HCT116 (cell line): ENCODE results near the gene DYNC1LI1. TPM values are rescaled to one million over a fixed set of nuclear protein-coding genes. Genes with fewer than 3 reads are reported as not detected.

Experiments
- ATAC-seq: fragments of 200-7000 bp; cut with Tn5 transposase; 2 replicates; pipeline ENCODE4 v1.9.1; 2020; ENCODE audit warnings: mild to moderate bottlenecking, moderate library complexity
- BruUV-seq: library from RNA; stranded (reverse); fragments of 400-500 nt; replicated peaks from 2 replicates; lab custom pipeline; 2021; lab: Mats Ljungman, UMichigan
- CTCF ChIA-PET: fragments of 300-600 bp; sonication (Branson Sonifier 250); formaldehyde crosslinking; loops from one replicate; lab custom pipeline; 2021; ENCODE audit warnings: antibody characterized with exemption; lab: Charles Lee
- POLR2A ChIA-PET: fragments of 300-600, 350-600 bp; sonication (Branson Sonifier 250); formaldehyde crosslinking; loops from one replicate; lab custom pipeline; 2021; ENCODE audit warnings: antibody characterized with exemption; lab: Charles Lee
- RAD21 ChIA-PET, 2 experiments: fragments of 300-600 bp; sonication (Branson Sonifier 250); formaldehyde crosslinking; loops; one replicate each; lab custom pipeline; 2023; ENCODE audit warnings: low total read pairs in 2 of 2; ENCODE audit not compliant: uncharacterized antibody in 2 of 2, unreplicated experiment in 2 of 2, low non-redundant PET in 1 of 2; lab: Charles Lee
- DNase-seq: peaks from one replicate; pipeline ENCODE4 v3.0.0-alpha.2; 2010; ENCODE audit warnings: low read depth, low spot score
- H2AFZ ChIP-seq: fragments of 200-600 bp; shearing (Covaris generic), sonication (generic); 2 replicates; pipeline ENCODE4 v1.6.1; 2017; ENCODE audit warnings: low read depth, mixed run types, mixed read lengths, antibody characterized with exemption, low read length; ENCODE audit not compliant: poor library complexity, severe bottlenecking
- H3K27ac ChIP-seq: 2 replicates; pipeline ENCODE4 v1.5.1; 2012; ENCODE audit warnings: low read depth, low read length
- H3K27me3 ChIP-seq: fragments of 200-600 bp; sonication (generic); 2 replicates; pipeline ENCODE4 v1.6.1; 2016; ENCODE audit warnings: mixed run types, low read length, mixed read lengths; ENCODE audit not compliant: insufficient read depth
- H3K36me3 ChIP-seq, 2 experiments: fragments of 200-500 bp in 1 of 2; fragments of 200-600 bp in 1 of 2; sonication (Bioruptor generic) in 1 of 2; sonication (generic) in 1 of 2; 2 replicates each; pipeline versions ENCODE4 v1.5.1 to v1.6.1; 2014 to 2016; ENCODE audit warnings: low read length in 2 of 2, inconsistent platforms in 1 of 2, mixed read lengths in 1 of 2, mixed run types in 1 of 2; ENCODE audit not compliant: insufficient read depth in 2 of 2, control insufficient read depth in 1 of 2
- H3K4me1 ChIP-seq, 2 experiments: fragments of 200-600 bp in 1 of 2; sonication (generic) in 1 of 2; 2 replicates each; pipeline versions ENCODE4 v1.5.1 to v1.6.1; 2012 to 2017; ENCODE audit warnings: low read length in 2 of 2, inconsistent platforms in 1 of 2, mild to moderate bottlenecking in 1 of 2, mixed read lengths in 1 of 2, mixed run types in 1 of 2, moderate library complexity in 1 of 2; ENCODE audit not compliant: insufficient read depth in 2 of 2, control insufficient read depth in 1 of 2
- H3K4me2 ChIP-seq: fragments of 200-600 bp; sonication (generic); 2 replicates; pipeline ENCODE4 v1.6.1; 2017; ENCODE audit warnings: mixed run types, low read length, mixed read lengths
- H3K4me3 ChIP-seq, 2 experiments: fragments of 200-600 bp in 1 of 2; sonication (generic) in 1 of 2; replicated peaks in 1 of 2; 2 replicates each; pipeline ENCODE4 v1.5.1; 2011 to 2016; ENCODE audit warnings: low read length in 2 of 2, control low read depth in 1 of 2, low read depth in 1 of 2, mild to moderate bottlenecking in 1 of 2, mixed read lengths in 1 of 2, mixed run types in 1 of 2
- H3K79me2 ChIP-seq: fragments of 200-600 bp; sonication (generic); 2 replicates; pipeline ENCODE4 v1.6.1; 2017; ENCODE audit warnings: mild to moderate bottlenecking, mixed run types, low read length, moderate library complexity, mixed read lengths; ENCODE audit not compliant: insufficient read depth
- H3K9ac ChIP-seq: fragments of 200-600 bp; sonication (generic); 2 replicates; pipeline ENCODE4 v1.6.1; 2016; ENCODE audit warnings: low read length, mixed read lengths
- H3K9me2 ChIP-seq: fragments of 200-600 bp; sonication (generic), shearing (Covaris generic); 2 replicates; pipeline ENCODE4 v1.6.1; 2017; ENCODE audit warnings: mixed run types, mild to moderate bottlenecking, moderate library complexity; ENCODE audit not compliant: insufficient read depth
- H3K9me3 ChIP-seq, 2 experiments: fragments of 200-500 bp in 1 of 2; fragments of 200-600 bp in 1 of 2; sonication (Bioruptor generic) in 1 of 2; sonication (generic) in 1 of 2; 2 replicates each; pipeline ENCODE4 v1.6.1; 2014 to 2017; ENCODE audit warnings: low read length in 2 of 2, mixed read lengths in 2 of 2, inconsistent platforms in 1 of 2, low read depth in 1 of 2, mild to moderate bottlenecking in 1 of 2, mixed run types in 1 of 2, moderate library complexity in 1 of 2; ENCODE audit not compliant: control insufficient read depth in 1 of 2, insufficient read depth in 1 of 2
- H4K20me1 ChIP-seq: fragments of 200-600 bp; sonication (generic), shearing (Covaris generic); 2 replicates; pipeline ENCODE4 v1.6.1; 2017; ENCODE audit warnings: mixed run types, mild to moderate bottlenecking, moderate library complexity; ENCODE audit not compliant: insufficient read depth
- CBX3 ChIP-seq: IDR thresholded peaks from 2 replicates; pipeline ENCODE4 v1.6.1; 2012; ENCODE audit warnings: low read depth
- EGR1 ChIP-seq: IDR thresholded peaks from 2 replicates; pipeline ENCODE4 v1.6.1; 2012; ENCODE audit warnings: low read depth
- EZH2 ChIP-seq: fragments of 200-600 bp; sonication (generic); IDR thresholded peaks from 2 replicates; pipeline ENCODE4 v1.6.1; 2017; ENCODE audit warnings: antibody characterized with exemption, mixed run types
- JUND ChIP-seq: IDR thresholded peaks from 2 replicates; pipeline ENCODE4 v1.6.1; 2012
- SIN3A ChIP-seq: IDR thresholded peaks from 2 replicates; pipeline ENCODE4 v1.6.1; 2012; ENCODE audit warnings: low read depth
- SP1 ChIP-seq: IDR thresholded peaks from 2 replicates; pipeline ENCODE4 v1.6.1; 2012; ENCODE audit warnings: low read depth
- TCF7L2 ChIP-seq: IDR thresholded peaks from 2 replicates; pipeline ENCODE4 v1.7.0; 2011; ENCODE audit warnings: borderline replicate concordance, inconsistent platforms; ENCODE audit not compliant: insufficient read depth, insufficient read length; ENCODE audit errors: extremely low read depth
- YY1 ChIP-seq: IDR thresholded peaks from 2 replicates; pipeline ENCODE4 v1.6.1; 2011; ENCODE audit warnings: low read length, low read depth, moderate library complexity, mild to moderate bottlenecking; ENCODE audit not compliant: insufficient replicate concordance; ENCODE audit errors: extremely low read depth
- ZFX ChIP-seq: fragments of 450-650 bp; IDR thresholded peaks from 2 replicates; pipeline ENCODE4 v1.6.1; 2017
- ZNF274 ChIP-seq: fragments of 200-500 bp; sonication (Bioruptor generic); IDR thresholded peaks from 2 replicates; pipeline ENCODE4 v1.6.1; 2014; ENCODE audit warnings: mild to moderate bottlenecking, low read depth, low read length, inconsistent platforms
- intact Hi-C: fragments of 100-400 bp; cut with micrococcal nuclease; formaldehyde crosslinking; loops from 2 replicates; pipeline ENCODE4 v1.10.0; 2022
- total RNA-seq: library from RNA; stranded (reverse); gene quantifications from one replicate; pipeline ENCODE4 v1.2.1, GENCODE V29; 2021; ENCODE audit not compliant: unreplicated experiment
- TF ChIP-seq, protein P1 (sequence below): IDR thresholded peaks from 2 replicates; pipeline ENCODE4 v1.6.1; 2012; ENCODE audit warnings: low read depth
- TF ChIP-seq, protein P2 (sequence below): IDR thresholded peaks from 2 replicates; pipeline ENCODE4 v1.6.1; 2012

DYNC1LI1 gene
- total RNA-seq, 1 experiment from 2014 or later = 39.4 TPM

DNA sequence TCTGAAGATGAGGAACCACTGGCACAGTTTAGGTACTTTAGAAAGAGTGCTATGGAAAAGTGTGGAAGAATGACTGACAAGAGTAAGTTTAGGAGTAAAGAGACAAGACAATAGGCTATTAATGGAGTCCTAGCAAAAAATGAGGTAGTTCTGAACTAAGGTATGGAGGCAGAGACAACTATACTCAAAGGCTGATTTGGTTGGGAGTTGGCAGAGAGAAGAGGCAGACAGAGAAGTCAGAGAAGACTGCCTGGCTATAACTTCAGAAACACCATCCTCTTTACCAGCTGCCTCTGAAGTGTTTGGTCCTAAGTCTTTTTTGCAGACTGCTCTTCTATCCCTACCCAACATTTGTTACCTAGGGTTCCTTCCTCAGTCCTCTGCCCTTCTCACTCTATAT, 19.2 kb downstream of the DYNC1LI1 start:
- no peaks in the 10 kb centered on the region for H3K9me2 ChIP-seq
- ChIA-PET RAD21 (no interaction called here), CTCF (no interaction called here), POLR2A (no interaction called here)
- no peak overlapping the region for H3K4me2 ChIP-seq
- H3K36me3 ChIP-seq = no peaks in the 10 kb centered on the region
- H3K9me3 ChIP-seq = no peaks in the 10 kb centered on the region
- no peaks in the 10 kb centered on the region for H3K27me3 ChIP-seq
- no peak for DNase-seq
- TF ChIP-seq EGR1 (no peak), CBX3 (no peak), ZFX (no peak), YY1 (no peak), SP1 (no peak), ZNF274 (no peak), TCF7L2 (no peak), EZH2 (no peak), JUND (no peak), SIN3A (no peak)
- TF ChIP-seq, protein P1, sequence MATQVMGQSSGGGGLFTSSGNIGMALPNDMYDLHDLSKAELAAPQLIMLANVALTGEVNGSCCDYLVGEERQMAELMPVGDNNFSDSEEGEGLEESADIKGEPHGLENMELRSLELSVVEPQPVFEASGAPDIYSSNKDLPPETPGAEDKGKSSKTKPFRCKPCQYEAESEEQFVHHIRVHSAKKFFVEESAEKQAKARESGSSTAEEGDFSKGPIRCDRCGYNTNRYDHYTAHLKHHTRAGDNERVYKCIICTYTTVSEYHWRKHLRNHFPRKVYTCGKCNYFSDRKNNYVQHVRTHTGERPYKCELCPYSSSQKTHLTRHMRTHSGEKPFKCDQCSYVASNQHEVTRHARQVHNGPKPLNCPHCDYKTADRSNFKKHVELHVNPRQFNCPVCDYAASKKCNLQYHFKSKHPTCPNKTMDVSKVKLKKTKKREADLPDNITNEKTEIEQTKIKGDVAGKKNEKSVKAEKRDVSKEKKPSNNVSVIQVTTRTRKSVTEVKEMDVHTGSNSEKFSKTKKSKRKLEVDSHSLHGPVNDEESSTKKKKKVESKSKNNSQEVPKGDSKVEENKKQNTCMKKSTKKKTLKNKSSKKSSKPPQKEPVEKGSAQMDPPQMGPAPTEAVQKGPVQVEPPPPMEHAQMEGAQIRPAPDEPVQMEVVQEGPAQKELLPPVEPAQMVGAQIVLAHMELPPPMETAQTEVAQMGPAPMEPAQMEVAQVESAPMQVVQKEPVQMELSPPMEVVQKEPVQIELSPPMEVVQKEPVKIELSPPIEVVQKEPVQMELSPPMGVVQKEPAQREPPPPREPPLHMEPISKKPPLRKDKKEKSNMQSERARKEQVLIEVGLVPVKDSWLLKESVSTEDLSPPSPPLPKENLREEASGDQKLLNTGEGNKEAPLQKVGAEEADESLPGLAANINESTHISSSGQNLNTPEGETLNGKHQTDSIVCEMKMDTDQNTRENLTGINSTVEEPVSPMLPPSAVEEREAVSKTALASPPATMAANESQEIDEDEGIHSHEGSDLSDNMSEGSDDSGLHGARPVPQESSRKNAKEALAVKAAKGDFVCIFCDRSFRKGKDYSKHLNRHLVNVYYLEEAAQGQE = no peak
- TF ChIP-seq, protein P2, sequence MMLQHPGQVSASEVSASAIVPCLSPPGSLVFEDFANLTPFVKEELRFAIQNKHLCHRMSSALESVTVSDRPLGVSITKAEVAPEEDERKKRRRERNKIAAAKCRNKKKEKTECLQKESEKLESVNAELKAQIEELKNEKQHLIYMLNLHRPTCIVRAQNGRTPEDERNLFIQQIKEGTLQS = no peak
- H3K4me3 ChIP-seq = no peak overlapping the region
- no peak overlapping the region for H3K27ac ChIP-seq
- H2AFZ ChIP-seq = no peak overlapping the region
- no TSS peak for BruUV-seq
- no peak overlapping the region for H3K9ac ChIP-seq
- H3K79me2 ChIP-seq = peaks cover 97% of the 10 kb centered on the region
- intact Hi-C loops = no loop called here
- H3K4me1 ChIP-seq = no peaks in the 10 kb centered on the region
- H4K20me1 ChIP-seq = peaks cover 8% of the 10 kb centered on the region; the same call in 1 of the 2 replicates
- ATAC-seq = no peak
